ENCODE results near the gene LYAR.

GRCh38 chr4:4328206-4328605, 38.3 kb upstream of the LYAR start:
- TF ChIP-seq CTCF (IDR thresholded peaks at IDR 0.05) (no peak), YY1 (IDR thresholded peaks at IDR 0.05; ENCODE audit: low read depth) (no peak), RXRA (IDR thresholded peaks at IDR 0.05; ENCODE audit: borderline replicate concordance, low read depth) (no peak), POLR2AphosphoS5 (IDR thresholded peaks at IDR 0.05; ENCODE audit: low read depth, low read length) (no peak), EP300 (IDR thresholded peaks at IDR 0.05; ENCODE audit: borderline replicate concordance in 1 of 2, low read depth in 1 of 2, low read length in 1 of 2) (no peak), RAD21 (IDR thresholded peaks at IDR 0.05; ENCODE audit: low read length) (no peak), GABPA (IDR thresholded peaks at IDR 0.05; ENCODE audit: low read depth) (no peak), MXI1 (IDR thresholded peaks at IDR 0.05; ENCODE audit: low read depth, low read length) (no peak)
- TF ChIP-seq, protein P1, sequence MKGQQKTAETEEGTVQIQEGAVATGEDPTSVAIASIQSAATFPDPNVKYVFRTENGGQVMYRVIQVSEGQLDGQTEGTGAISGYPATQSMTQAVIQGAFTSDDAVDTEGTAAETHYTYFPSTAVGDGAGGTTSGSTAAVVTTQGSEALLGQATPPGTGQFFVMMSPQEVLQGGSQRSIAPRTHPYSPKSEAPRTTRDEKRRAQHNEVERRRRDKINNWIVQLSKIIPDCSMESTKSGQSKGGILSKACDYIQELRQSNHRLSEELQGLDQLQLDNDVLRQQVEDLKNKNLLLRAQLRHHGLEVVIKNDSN (IDR thresholded peaks at IDR 0.05; ENCODE audit: borderline replicate concordance, low read depth) = no peak
- TF ChIP-seq, protein P2, sequence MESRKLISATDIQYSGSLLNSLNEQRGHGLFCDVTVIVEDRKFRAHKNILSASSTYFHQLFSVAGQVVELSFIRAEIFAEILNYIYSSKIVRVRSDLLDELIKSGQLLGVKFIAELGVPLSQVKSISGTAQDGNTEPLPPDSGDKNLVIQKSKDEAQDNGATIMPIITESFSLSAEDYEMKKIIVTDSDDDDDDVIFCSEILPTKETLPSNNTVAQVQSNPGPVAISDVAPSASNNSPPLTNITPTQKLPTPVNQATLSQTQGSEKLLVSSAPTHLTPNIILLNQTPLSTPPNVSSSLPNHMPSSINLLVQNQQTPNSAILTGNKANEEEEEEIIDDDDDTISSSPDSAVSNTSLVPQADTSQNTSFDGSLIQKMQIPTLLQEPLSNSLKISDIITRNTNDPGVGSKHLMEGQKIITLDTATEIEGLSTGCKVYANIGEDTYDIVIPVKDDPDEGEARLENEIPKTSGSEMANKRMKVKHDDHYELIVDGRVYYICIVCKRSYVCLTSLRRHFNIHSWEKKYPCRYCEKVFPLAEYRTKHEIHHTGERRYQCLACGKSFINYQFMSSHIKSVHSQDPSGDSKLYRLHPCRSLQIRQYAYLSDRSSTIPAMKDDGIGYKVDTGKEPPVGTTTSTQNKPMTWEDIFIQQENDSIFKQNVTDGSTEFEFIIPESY (IDR thresholded peaks at IDR 0.05; ENCODE audit: borderline replicate concordance, low read depth) = no peak

Data from SK-N-SH (cell line).